GM23248 (cell line): Measurements from ENCODE around the gene MAPK8IP2. TPM values are rescaled to one million over a fixed set of nuclear protein-coding genes. Genes with fewer than 3 reads are reported as not detected.
A peak's percentile ranks its signal among the peaks of the same experiment; 100 is the strongest.

Experiments
- DNase-seq: peaks from one replicate; pipeline ENCODE4 v3.0.0-alpha.2; 2015
- H2AFZ ChIP-seq: fragments of 200-600 bp; sonication (generic); 2 replicates; pipeline ENCODE4 v1.6.1; 2016; ENCODE audit warnings: antibody characterized with exemption
- H3F3A ChIP-seq: fragments of 200-600 bp; sonication (generic); 2 replicates; pipeline ENCODE4 v1.6.1; 2016; ENCODE audit warnings: mild to moderate bottlenecking, antibody characterized with exemption, mixed run types; ENCODE audit not compliant: insufficient read depth
- H3K27ac ChIP-seq: fragments of 200-600 bp; sonication (generic); 2 replicates; pipeline ENCODE4 v1.5.1; 2016; ENCODE audit warnings: mild to moderate bottlenecking
- H3K27me3 ChIP-seq: fragments of 200-600 bp; sonication (generic); replicated peaks from 2 replicates; pipeline ENCODE4 v1.6.1; 2016; ENCODE audit warnings: mild to moderate bottlenecking; ENCODE audit not compliant: insufficient read depth
- H3K36me3 ChIP-seq: fragments of 200-600 bp; sonication (generic); 2 replicates; pipeline ENCODE4 v1.6.1; 2016; ENCODE audit warnings: low read depth, mild to moderate bottlenecking
- H3K4me1 ChIP-seq: fragments of 200-600 bp; sonication (generic); 2 replicates; pipeline ENCODE4 v1.6.1; 2016; ENCODE audit warnings: mild to moderate bottlenecking; ENCODE audit not compliant: insufficient read depth
- H3K4me2 ChIP-seq: fragments of 200-600 bp; sonication (generic); one replicate; pipeline ENCODE4 v1.6.1; 2016; ENCODE audit warnings: mild to moderate bottlenecking; ENCODE audit not compliant: unreplicated experiment
- H3K4me3 ChIP-seq: fragments of 200-600 bp; sonication (generic); 2 replicates; pipeline ENCODE4 v1.5.1; 2016; ENCODE audit warnings: mild to moderate bottlenecking
- H3K79me2 ChIP-seq: fragments of 200-600 bp; sonication (generic); 2 replicates; pipeline ENCODE4 v1.6.1; 2016; ENCODE audit warnings: mild to moderate bottlenecking; ENCODE audit not compliant: insufficient read depth
- H3K9ac ChIP-seq: fragments of 200-600 bp; sonication (generic); 2 replicates; pipeline ENCODE4 v1.6.1; 2016; ENCODE audit warnings: mild to moderate bottlenecking
- H3K9me2 ChIP-seq: fragments of 200-600 bp; sonication (generic); 2 replicates; pipeline ENCODE4 v1.6.1; 2016; ENCODE audit warnings: mixed run types, mild to moderate bottlenecking, moderate library complexity; ENCODE audit not compliant: insufficient read depth
- H3K9me3 ChIP-seq: fragments of 200-600 bp; sonication (generic); one replicate; pipeline ENCODE4 v1.6.1; 2017; ENCODE audit warnings: low read depth
- H4K20me1 ChIP-seq: fragments of 200-600 bp; sonication (generic); 2 replicates; pipeline ENCODE4 v1.6.0; 2016; ENCODE audit not compliant: insufficient read depth
- EZH2 ChIP-seq: fragments of 200-600 bp; sonication (generic); IDR thresholded peaks from 2 replicates; pipeline ENCODE4 v1.6.1; 2018; ENCODE audit warnings: antibody characterized with exemption, mild to moderate bottlenecking; ENCODE audit not compliant: insufficient read depth, poor library complexity, severe bottlenecking
- EZH2phosphoT487 ChIP-seq: fragments of 200-600 bp; sonication (generic); IDR thresholded peaks from 2 replicates; pipeline ENCODE4 v1.6.1; 2018; ENCODE audit warnings: antibody characterized with exemption, moderate library complexity, mild to moderate bottlenecking, low read depth; ENCODE audit not compliant: insufficient read depth
- WGBS, 2 experiments: methylation state at CpG; one replicate each; pipeline ENCODE4 v1.1.6; 2015 to 2017; ENCODE audit warnings: low lambda C conversion rate in 2 of 2, low coverage in 1 of 2; ENCODE audit errors: missing lambda C conversion rate in 2 of 2; 5-methylcytosine and 5-hydroxymethylcytosine counted together
- in situ Hi-C: fragments of 300-500 bp; cut with MboI; formaldehyde crosslinking; loops from 2 replicates; pipeline ENCODE4 v1.15.0; 2020
- polyA plus RNA-seq: library from polyadenylated mRNA; unstranded; fragments of >200 nt; fragmentation: Nextera tagmentation; extraction: Ambion mirVana; gene quantifications from 2 replicates; pipeline ENCODE4 v1.2.1, GENCODE V29; 2016
- total RNA-seq: library from RNA; depleted of rRNA; stranded (reverse); fragments of >200 nt; shearing (Covaris generic); gene quantifications from 2 replicates; pipeline ENCODE4 v1.2.3, GENCODE V29; 2014

The MAPK8IP2 gene
- total and polyA plus RNA-seq, 2 experiments from 2014 or later: 0.06 TPM; not detected in 1

- H3K9me2 ChIP-seq: no peaks in the 10 kb centered on the region
- H3K9me3 ChIP-seq: no peaks in the 10 kb centered on the region
- H3K4me3 ChIP-seq: no peak within 1 kb of the TSS; the same call in 1 of the 2 replicates
- peak within 1 kb of the TSS; percentile 26; the same call in 1 of the 2 replicates for H3K27ac ChIP-seq
- no peak within 1 kb of the TSS for H2AFZ ChIP-seq
- WGBS, 2 experiments: 13 to 14% methylated on average over 30 to 47 of the region's 63 CpGs
- H3K9ac ChIP-seq: peak within 1 kb of the TSS; percentile 39; the same call in 1 of the 2 replicates
- H3K79me2 ChIP-seq: peaks cover 10% of the 10 kb centered on the region
- no peaks in the 10 kb centered on the region for H3K36me3 ChIP-seq
- peak within 1 kb of the TSS; percentile 51 for H3K4me2 ChIP-seq
- no peaks in the 10 kb centered on the region for H3K27me3 ChIP-seq
- DNase-seq: peak; percentile 70
- H3F3A ChIP-seq: no peaks in the 10 kb centered on the region
- H3K4me1 ChIP-seq: peaks cover 17% of the 10 kb centered on the region
- in situ Hi-C loops: no loop called here
- H4K20me1 ChIP-seq: no peaks in the 10 kb centered on the region
- TF ChIP-seq EZH2phosphoT487 (no peak), EZH2 (no peak)
Measured at GRCh38 chr22:50577987-50578775, 22.4 kb upstream of the MAPK8IP2 start, which contains the start of gene CPT1B. CPT1B (minus strand) TSS chr22:50578427; CDS start chr22:50577915, 512 bp downstream.

GRCh38 chr22:50578776-50579310 is 21.8 kb upstream of the MAPK8IP2 start:
- Histone ChIP-seq H2AFZ (no peak overlapping the region), H3K9me2 (no peaks in the 10 kb centered on the region), H3K4me2 (peak overlapping the region; percentile 51), H3K27ac (peak overlapping the region; percentile 26; the same call in 1 of the 2 replicates), H3K27me3 (no peaks in the 10 kb centered on the region), H3K36me3 (no peaks in the 10 kb centered on the region), H3K4me3 (no peak overlapping the region), H4K20me1 (no peaks in the 10 kb centered on the region), H3K79me2 (peaks cover 10% of the 10 kb centered on the region), H3K4me1 (peaks cover 20% of the 10 kb centered on the region), H3K9me3 (no peaks in the 10 kb centered on the region), H3K9ac (no peak overlapping the region), H3F3A (no peaks in the 10 kb centered on the region)
- in situ Hi-C loops: no loop called here
- DNase-seq: peak; percentile 26
- WGBS, 2 experiments: 59 to 61% methylated on average over 8 of the region's 8 CpGs
- TF ChIP-seq EZH2 (no peak), EZH2phosphoT487 (no peak)

GRCh38 chr22:50579752-50580151 is 20.8 kb upstream of the MAPK8IP2 start:
- Histone ChIP-seq H3K27me3 (no peaks in the 10 kb centered on the region), H3K36me3 (no peaks in the 10 kb centered on the region), H3K9me3 (no peaks in the 10 kb centered on the region), H3K9ac (no peak overlapping the region), H3K9me2 (no peaks in the 10 kb centered on the region), H3K4me3 (no peak overlapping the region), H3K4me1 (peaks cover 22% of the 10 kb centered on the region), H4K20me1 (no peaks in the 10 kb centered on the region), H2AFZ (no peak overlapping the region), H3K27ac (no peak overlapping the region), H3K4me2 (no peak overlapping the region), H3F3A (no peaks in the 10 kb centered on the region), H3K79me2 (peaks cover 10% of the 10 kb centered on the region)
- in situ Hi-C loops: no loop called here
- TF ChIP-seq EZH2phosphoT487 (no peak), EZH2 (no peak)
- 96% methylated on average over 4 of the region's 4 CpGs for WGBS, 2 experiments
- no peak for DNase-seq

DNA sequence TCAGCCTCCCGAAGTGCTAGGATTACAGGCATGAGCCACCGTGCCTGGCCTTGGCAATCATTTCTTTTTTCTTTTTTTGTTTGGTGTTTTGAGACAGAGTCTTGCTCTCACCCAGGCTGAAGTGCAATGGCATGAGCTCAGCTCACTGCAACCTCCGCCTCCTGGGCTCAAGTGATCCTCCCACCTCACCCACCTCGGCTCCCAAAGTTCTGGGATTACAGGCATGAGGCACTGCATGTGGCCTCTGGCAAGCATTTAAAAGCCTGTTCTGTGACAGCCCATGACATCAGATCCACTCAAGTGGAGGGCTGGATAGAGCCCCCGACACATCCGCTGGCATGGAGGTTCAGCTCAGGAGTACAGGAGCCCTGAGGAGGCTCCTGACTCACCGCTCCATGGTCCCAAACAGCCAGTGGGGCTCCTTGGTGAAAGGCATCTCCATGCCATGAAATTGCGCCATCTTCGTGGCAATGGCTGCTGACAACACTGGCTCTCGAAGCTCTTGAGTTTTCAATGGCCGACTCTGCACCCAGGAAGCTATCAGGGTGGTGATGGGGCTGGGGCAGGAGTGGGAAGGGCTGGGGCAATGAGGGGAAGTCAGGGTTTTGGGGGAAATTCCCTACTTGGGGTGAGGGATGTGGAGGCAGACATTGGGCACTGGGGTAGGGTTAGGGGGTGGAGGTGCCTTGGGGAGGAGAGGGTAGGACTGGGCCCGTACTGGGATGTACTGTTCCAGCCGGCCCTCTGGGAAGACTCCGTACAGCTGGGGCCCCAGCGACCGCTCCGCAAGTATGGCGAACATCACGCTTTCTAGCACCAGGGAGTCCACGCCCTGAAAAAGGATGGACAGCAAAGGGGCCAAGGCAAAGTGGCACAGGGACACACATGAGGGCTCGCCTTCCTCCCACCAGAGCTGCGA is 19.3 kb upstream of the MAPK8IP2 start:
- DNase-seq: peak; percentile 26
- H3K9me3 ChIP-seq: no peaks in the 10 kb centered on the region
- WGBS, 2 experiments: 94 to 95% methylated on average over 15 to 22 of the region's 22 CpGs
- in situ Hi-C loops: no loop called here
- peak overlapping the region; percentile 85; the same call in 1 of the 2 replicates for H2AFZ ChIP-seq
- H3F3A ChIP-seq: no peaks in the 10 kb centered on the region
- no peaks in the 10 kb centered on the region for H4K20me1 ChIP-seq
- H3K27me3 ChIP-seq: no peaks in the 10 kb centered on the region
- H3K9me2 ChIP-seq: no peaks in the 10 kb centered on the region
- TF ChIP-seq EZH2: no peak
- no peak for TF ChIP-seq EZH2phosphoT487
- H3K4me1 ChIP-seq: peaks cover 22% of the 10 kb centered on the region
- peaks cover 10% of the 10 kb centered on the region for H3K79me2 ChIP-seq
- no peaks in the 10 kb centered on the region for H3K36me3 ChIP-seq
- H3K4me3 ChIP-seq: peak overlapping the region; percentile 85
- H3K27ac ChIP-seq: no peak overlapping the region
- H3K9ac ChIP-seq: peak overlapping the region; percentile 96
- H3K4me2 ChIP-seq: peak overlapping the region; percentile 74
